LNCaP clone FGC (cell line): ENCODE measurements around the gene GNAZ.

Experiments used
- DNase-seq: peaks from one replicate; pipeline ENCODE4 v3.0.0-alpha.2; 2011; ENCODE audit warnings: low read depth
- H3K4me3 ChIP-seq: 2 replicates; pipeline ENCODE4 v1.5.1; 2011; ENCODE audit warnings: mild to moderate bottlenecking, low read depth, low read length, control low read depth
- TF ChIP-seq, protein P1 (sequence below): IDR thresholded peaks from 2 replicates; pipeline ENCODE4 v1.5.1; 2012; ENCODE audit warnings: mild to moderate bottlenecking; ENCODE audit not compliant: control insufficient read depth, insufficient read depth; ENCODE audit errors: extremely low read depth

The GNAZ gene

GRCh38 chr22:23137468-23137867 lies 67.1 kb downstream of the GNAZ start:
- no peak for DNase-seq
- TF ChIP-seq, protein P1, sequence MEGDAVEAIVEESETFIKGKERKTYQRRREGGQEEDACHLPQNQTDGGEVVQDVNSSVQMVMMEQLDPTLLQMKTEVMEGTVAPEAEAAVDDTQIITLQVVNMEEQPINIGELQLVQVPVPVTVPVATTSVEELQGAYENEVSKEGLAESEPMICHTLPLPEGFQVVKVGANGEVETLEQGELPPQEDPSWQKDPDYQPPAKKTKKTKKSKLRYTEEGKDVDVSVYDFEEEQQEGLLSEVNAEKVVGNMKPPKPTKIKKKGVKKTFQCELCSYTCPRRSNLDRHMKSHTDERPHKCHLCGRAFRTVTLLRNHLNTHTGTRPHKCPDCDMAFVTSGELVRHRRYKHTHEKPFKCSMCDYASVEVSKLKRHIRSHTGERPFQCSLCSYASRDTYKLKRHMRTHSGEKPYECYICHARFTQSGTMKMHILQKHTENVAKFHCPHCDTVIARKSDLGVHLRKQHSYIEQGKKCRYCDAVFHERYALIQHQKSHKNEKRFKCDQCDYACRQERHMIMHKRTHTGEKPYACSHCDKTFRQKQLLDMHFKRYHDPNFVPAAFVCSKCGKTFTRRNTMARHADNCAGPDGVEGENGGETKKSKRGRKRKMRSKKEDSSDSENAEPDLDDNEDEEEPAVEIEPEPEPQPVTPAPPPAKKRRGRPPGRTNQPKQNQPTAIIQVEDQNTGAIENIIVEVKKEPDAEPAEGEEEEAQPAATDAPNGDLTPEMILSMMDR, result no peak
- H3K4me3 ChIP-seq, result no peak overlapping the region

GRCh38 chr22:23137905-23138561 lies 67.7 kb downstream of the GNAZ start:
- no peak overlapping the region for H3K4me3 ChIP-seq
- TF ChIP-seq, protein P1, result no peak
- no peak for DNase-seq

- DNase-seq, result no peak
- H3K4me3 ChIP-seq, result no peak overlapping the region
- TF ChIP-seq, protein P1, result no peak
Measured at GRCh38 chr22:23138584-23139435, 68.5 kb downstream of the GNAZ start.

DNA sequence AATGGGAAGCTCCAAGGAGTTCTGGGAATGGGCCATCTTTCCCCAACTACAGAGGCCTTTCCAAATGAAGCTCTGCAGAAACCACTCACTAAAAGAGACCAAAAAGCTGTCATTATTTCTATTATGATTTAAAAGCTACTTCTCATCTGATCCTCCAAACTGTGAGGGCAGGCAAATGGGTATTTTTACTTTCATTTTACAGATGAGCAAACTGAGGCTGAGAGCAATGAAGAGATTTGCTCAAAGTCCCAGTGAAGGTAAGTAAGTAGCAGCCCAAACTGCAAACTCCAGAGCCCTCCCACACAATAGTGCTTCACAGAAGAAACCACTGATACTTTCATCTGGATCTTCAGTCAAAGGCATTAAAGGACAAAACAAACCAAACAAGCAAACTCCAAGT lies 70.1 kb downstream of the GNAZ start:
- no peak for DNase-seq
- H3K4me3 ChIP-seq, result no peak overlapping the region
- TF ChIP-seq, protein P1, result no peak

- H3K4me3 ChIP-seq, result no peak overlapping the region
- TF ChIP-seq, protein P1, result no peak
- DNase-seq, result no peak
Measured at GRCh38 chr22:23142546-23143105, 72.3 kb downstream of the GNAZ start.

- TF ChIP-seq, protein P1, result no peak
- no peak overlapping the region for H3K4me3 ChIP-seq
- DNase-seq, result no peak
Measured at GRCh38 chr22:23143119-23143518, 72.8 kb downstream of the GNAZ start.
